Stimulated activated CD4-positive, alpha-beta T cell treated with anti-CD3 and anti-CD28 coated beads, Interleukin-15, amount 100 ng/mL, for 1 hour (primary cell): Measurements from ENCODE around the gene KCNK3.

ENCODE experiments used
- DNase-seq, 2 donors: peaks; one replicate each; pipeline ENCODE4 v3.0.0-alpha.2; 2020; ENCODE audit warnings: low read depth in 1 of 2, low spot score in 1 of 2

Gene KCNK3

GRCh38 chr2:26778507-26778906 lies 86.0 kb downstream of the KCNK3 start:
- no peak for DNase-seq

- DNase-seq = no peak
These were observed 87.8 kb downstream of the KCNK3 start for GRCh38 chr2:26780203-26780760.
